ENCODE results near the gene KANSL2. TPM values are rescaled to one million over a fixed set of nuclear protein-coding genes. Genes with fewer than 3 reads are reported as not detected.
"Not testable (repeated sequence)": the region's sequence is repeated elsewhere in the genome, so short reads cannot be mapped to it uniquely, and the experiment has no call there.

Gene KANSL2
- total RNA-seq, 1 experiment from 2014 or later, result 21.8 TPM

DNA sequence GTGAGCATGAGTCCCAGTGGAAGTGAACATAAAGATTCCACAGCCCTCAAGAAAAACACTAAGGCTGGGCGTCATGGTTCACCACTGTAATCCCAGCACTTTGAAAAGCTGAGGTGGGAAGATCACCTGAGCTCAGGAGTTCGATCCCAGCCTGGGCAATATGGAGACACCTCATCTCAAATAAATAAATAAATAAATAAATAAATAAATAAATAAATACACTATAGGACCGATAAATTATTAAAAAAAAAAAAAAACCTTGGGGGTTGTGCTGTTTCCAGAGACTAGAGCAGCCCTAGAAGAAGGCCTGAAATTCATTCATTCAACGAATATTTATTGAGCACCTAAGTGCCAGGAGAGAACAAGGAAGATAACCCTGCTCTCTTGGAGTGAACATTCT is 1.5 kb upstream of the KANSL2 start:
- no peak for DNase-seq
- H2AFZ ChIP-seq, result no peak overlapping the region
- H3K36me3 ChIP-seq (ENCODE audit: low read depth), result peaks cover 14% of the 10 kb centered on the region; the same call in 1 of the 2 replicates
- ChIA-PET POLR2A (ENCODE audit: unreplicated experiment) (no interaction called here), CTCF (no interaction called here)
- intact Hi-C loops (cut with micrococcal nuclease; ENCODE audit: unreplicated experiment), result loop anchor here (2.0 to 10.0 kb wide), 3 partner anchors 33 to 311 kb away; partner anchors contain the start of genes CCNT1 and DDN
- no TSS peak for BruUV-seq (replicated peaks)
- peaks cover 35% of the 10 kb centered on the region for H3K79me2 ChIP-seq (ENCODE audit: low read depth)
- peaks cover 4% of the 10 kb centered on the region; the same call in 1 of the 2 replicates for H4K20me1 ChIP-seq (ENCODE audit: insufficient read depth)
- H3K27ac ChIP-seq, result no peak overlapping the region
- peaks cover 22% of the 10 kb centered on the region for H3F3A ChIP-seq (ENCODE audit: insufficient read depth, low read depth)
- no peak overlapping the region for H3K4me3 ChIP-seq
- TF ChIP-seq, protein P1, sequence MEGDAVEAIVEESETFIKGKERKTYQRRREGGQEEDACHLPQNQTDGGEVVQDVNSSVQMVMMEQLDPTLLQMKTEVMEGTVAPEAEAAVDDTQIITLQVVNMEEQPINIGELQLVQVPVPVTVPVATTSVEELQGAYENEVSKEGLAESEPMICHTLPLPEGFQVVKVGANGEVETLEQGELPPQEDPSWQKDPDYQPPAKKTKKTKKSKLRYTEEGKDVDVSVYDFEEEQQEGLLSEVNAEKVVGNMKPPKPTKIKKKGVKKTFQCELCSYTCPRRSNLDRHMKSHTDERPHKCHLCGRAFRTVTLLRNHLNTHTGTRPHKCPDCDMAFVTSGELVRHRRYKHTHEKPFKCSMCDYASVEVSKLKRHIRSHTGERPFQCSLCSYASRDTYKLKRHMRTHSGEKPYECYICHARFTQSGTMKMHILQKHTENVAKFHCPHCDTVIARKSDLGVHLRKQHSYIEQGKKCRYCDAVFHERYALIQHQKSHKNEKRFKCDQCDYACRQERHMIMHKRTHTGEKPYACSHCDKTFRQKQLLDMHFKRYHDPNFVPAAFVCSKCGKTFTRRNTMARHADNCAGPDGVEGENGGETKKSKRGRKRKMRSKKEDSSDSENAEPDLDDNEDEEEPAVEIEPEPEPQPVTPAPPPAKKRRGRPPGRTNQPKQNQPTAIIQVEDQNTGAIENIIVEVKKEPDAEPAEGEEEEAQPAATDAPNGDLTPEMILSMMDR (conservative IDR thresholded peaks at IDR 0.05), result no peak
- TF ChIP-seq EZH2 (IDR thresholded peaks at IDR 0.05; ENCODE audit: low read depth), result no peak
- H3K4me1 ChIP-seq (replicated peaks; ENCODE audit: insufficient read depth), result peaks cover 27% of the 10 kb centered on the region
- H3K9me2 ChIP-seq (ENCODE audit: insufficient read depth), result no peaks in the 10 kb centered on the region
- H3K4me2 ChIP-seq, result no peak overlapping the region; the same call in 1 of the 2 replicates
- no peaks in the 10 kb centered on the region for H3K27me3 ChIP-seq (ENCODE audit: insufficient read depth, low read depth)
- no peaks in the 10 kb centered on the region for H3K9me3 ChIP-seq (ENCODE audit: insufficient read depth, low read depth)

DNA sequence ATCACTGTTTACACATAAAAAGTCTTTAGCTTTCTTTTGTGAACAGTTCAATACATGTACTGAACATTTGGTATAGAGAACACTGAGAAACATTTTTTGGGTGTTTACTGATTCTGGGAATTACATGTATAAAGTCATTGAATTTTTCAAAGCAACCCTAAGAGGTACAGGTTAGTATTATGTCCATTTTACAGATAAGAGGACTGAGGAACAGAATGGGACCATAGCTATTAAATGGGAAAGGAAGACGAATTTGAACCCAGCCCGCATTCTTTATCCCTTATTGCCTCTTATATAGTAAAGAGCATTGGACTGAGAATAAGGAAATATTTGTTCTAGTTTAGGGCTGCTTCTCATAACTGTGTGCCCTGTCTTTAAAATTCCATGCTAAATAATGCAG is 889 bp upstream of the KANSL2 start:
- peak overlapping the region; percentile 76 for H3K4me2 ChIP-seq
- peaks cover 41% of the 10 kb centered on the region for H3K79me2 ChIP-seq (ENCODE audit: low read depth)
- no TSS peak for BruUV-seq (replicated peaks)
- peak overlapping the region; percentile 92; the same call in 1 of the 2 replicates for H2AFZ ChIP-seq
- peaks cover 22% of the 10 kb centered on the region for H3F3A ChIP-seq (ENCODE audit: insufficient read depth, low read depth)
- TF ChIP-seq EZH2 (IDR thresholded peaks at IDR 0.05; ENCODE audit: low read depth), result no peak
- TF ChIP-seq, protein P1 (conservative IDR thresholded peaks at IDR 0.05), result no peak
- CTCF ChIA-PET, result interaction anchor here (0.7 kb wide), 1 partner anchor 472 kb away, joined by 3 read pairs; no protein-coding TSS in a partner anchor
- H3K4me1 ChIP-seq (replicated peaks; ENCODE audit: insufficient read depth), result peaks cover 30% of the 10 kb centered on the region
- no peaks in the 10 kb centered on the region for H3K27me3 ChIP-seq (ENCODE audit: insufficient read depth, low read depth)
- peaks cover 18% of the 10 kb centered on the region for H3K36me3 ChIP-seq (ENCODE audit: low read depth)
- H3K4me3 ChIP-seq, result peak overlapping the region; percentile 77; the same call in 1 of the 2 replicates
- H4K20me1 ChIP-seq (ENCODE audit: insufficient read depth), result peaks cover 5% of the 10 kb centered on the region; the same call in 1 of the 2 replicates
- no peak overlapping the region for H3K27ac ChIP-seq
- H3K9me2 ChIP-seq (ENCODE audit: insufficient read depth), result no peaks in the 10 kb centered on the region
- POLR2A ChIA-PET (ENCODE audit: unreplicated experiment), result interaction anchor here (0.6 to 0.9 kb wide), 3 partner anchors 25 to 521 kb away, joined by 5 read pairs; no protein-coding TSS in a partner anchor
- no peaks in the 10 kb centered on the region for H3K9me3 ChIP-seq (ENCODE audit: insufficient read depth, low read depth)
- no peak for DNase-seq
- intact Hi-C loops (cut with micrococcal nuclease; ENCODE audit: unreplicated experiment), result loop anchor here (2.0 to 10.0 kb wide), 3 partner anchors 34 to 312 kb away; partner anchors contain the start of genes CCNT1 and DDN

DNA sequence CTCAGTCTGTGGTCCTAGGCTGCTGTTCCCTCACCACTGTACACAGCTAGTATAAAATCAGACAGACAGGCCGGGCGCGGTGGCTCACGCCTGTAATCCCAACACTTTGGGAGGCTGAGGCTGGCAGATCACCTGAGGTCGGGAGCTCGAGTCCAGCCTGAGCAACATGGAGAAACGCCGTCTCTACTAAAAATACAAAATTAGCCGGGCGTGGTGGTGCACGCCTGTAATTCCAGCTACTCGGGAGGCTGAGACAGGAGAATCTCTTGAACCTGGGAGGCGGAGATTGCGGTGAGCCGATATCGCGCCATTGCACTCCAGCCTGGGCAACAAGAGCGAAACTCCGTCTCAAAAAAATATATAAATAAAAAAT is 481 bp upstream of the KANSL2 start:
- CTCF ChIA-PET, result interaction anchor here (0.7 kb wide), 1 partner anchor 471 kb away, joined by 3 read pairs; no protein-coding TSS in a partner anchor

More for the DNA sequence above, 481 bp upstream of the KANSL2 start:
- intact Hi-C loops (cut with micrococcal nuclease; ENCODE audit: unreplicated experiment), result loop anchor here (2.0 to 10.0 kb wide), 3 partner anchors 34 to 312 kb away; partner anchors contain the start of genes CCNT1 and DDN
- H3K9me2 ChIP-seq (ENCODE audit: insufficient read depth); BruUV-seq (replicated peaks); DNase-seq; H3K27me3 ChIP-seq (ENCODE audit: insufficient read depth, low read depth); H4K20me1 ChIP-seq (ENCODE audit: insufficient read depth); H3K9me3 ChIP-seq (ENCODE audit: insufficient read depth, low read depth); H3K27ac ChIP-seq: not testable (repeated sequence)
- peaks cover 21% of the 10 kb centered on the region for H3K36me3 ChIP-seq (ENCODE audit: low read depth)
- peak overlapping the region; percentile 92 for H2AFZ ChIP-seq
- H3K4me1 ChIP-seq (replicated peaks; ENCODE audit: insufficient read depth), result peaks cover 30% of the 10 kb centered on the region
- H3K4me3 ChIP-seq, result peak overlapping the region; percentile 77
- H3K4me2 ChIP-seq, result peak overlapping the region; percentile 76
- H3K79me2 ChIP-seq (ENCODE audit: low read depth), result peaks cover 43% of the 10 kb centered on the region
- H3F3A ChIP-seq (ENCODE audit: insufficient read depth, low read depth), result peaks cover 22% of the 10 kb centered on the region
- POLR2A ChIA-PET (ENCODE audit: unreplicated experiment), result interaction anchor here (0.5 to 0.9 kb wide), 5 partner anchors 10 to 521 kb away, joined by 3 to 5 read pairs (median 5); no protein-coding TSS in a partner anchor
